Fibroblast of mammary gland (primary cell): Measurements from ENCODE around the gene FAM81B.
"Not testable (repeated sequence)": the region's sequence is repeated elsewhere in the genome, so short reads cannot be mapped to it uniquely, and the experiment has no call there.

Experiments
- DNase-seq: peaks from one replicate; pipeline ENCODE4 v3.0.0-alpha.2; 2010; ENCODE audit warnings: low read depth
- H3K4me3 ChIP-seq: 2 replicates; pipeline ENCODE4 v1.5.1; 2011; ENCODE audit warnings: low read depth, mild to moderate bottlenecking, low read length, moderate library complexity; ENCODE audit not compliant: control insufficient read depth
- TF ChIP-seq, protein P1 (sequence below): conservative IDR thresholded peaks from 2 replicates; pipeline ENCODE4 v1.5.1; 2011; ENCODE audit warnings: low read depth, low read length, inconsistent platforms; ENCODE audit not compliant: control insufficient read depth, insufficient read depth

Gene FAM81B

DNA sequence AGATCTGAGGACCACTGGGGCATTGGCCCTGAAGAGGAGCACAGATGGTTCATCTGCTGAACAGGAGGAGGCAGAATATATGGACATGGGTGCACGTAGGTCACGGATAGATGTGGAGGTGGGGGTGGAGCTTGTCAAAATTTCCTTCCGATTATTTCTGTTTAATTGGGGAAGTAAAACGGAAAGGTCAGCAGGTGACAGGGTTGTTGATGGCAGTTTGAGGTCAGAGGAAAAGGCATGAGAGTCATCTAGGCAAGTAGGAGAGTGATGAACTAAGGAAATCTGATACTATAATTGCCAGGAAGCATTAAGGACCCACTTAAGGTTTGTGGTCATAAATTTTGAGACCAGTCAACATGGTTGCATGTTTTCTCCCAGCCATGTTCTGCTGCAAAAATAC lies 8.4 kb upstream of the FAM81B start:
- DNase-seq = no peak
- H3K4me3 ChIP-seq = no peak overlapping the region
- TF ChIP-seq, protein P1, sequence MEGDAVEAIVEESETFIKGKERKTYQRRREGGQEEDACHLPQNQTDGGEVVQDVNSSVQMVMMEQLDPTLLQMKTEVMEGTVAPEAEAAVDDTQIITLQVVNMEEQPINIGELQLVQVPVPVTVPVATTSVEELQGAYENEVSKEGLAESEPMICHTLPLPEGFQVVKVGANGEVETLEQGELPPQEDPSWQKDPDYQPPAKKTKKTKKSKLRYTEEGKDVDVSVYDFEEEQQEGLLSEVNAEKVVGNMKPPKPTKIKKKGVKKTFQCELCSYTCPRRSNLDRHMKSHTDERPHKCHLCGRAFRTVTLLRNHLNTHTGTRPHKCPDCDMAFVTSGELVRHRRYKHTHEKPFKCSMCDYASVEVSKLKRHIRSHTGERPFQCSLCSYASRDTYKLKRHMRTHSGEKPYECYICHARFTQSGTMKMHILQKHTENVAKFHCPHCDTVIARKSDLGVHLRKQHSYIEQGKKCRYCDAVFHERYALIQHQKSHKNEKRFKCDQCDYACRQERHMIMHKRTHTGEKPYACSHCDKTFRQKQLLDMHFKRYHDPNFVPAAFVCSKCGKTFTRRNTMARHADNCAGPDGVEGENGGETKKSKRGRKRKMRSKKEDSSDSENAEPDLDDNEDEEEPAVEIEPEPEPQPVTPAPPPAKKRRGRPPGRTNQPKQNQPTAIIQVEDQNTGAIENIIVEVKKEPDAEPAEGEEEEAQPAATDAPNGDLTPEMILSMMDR = no peak

DNA sequence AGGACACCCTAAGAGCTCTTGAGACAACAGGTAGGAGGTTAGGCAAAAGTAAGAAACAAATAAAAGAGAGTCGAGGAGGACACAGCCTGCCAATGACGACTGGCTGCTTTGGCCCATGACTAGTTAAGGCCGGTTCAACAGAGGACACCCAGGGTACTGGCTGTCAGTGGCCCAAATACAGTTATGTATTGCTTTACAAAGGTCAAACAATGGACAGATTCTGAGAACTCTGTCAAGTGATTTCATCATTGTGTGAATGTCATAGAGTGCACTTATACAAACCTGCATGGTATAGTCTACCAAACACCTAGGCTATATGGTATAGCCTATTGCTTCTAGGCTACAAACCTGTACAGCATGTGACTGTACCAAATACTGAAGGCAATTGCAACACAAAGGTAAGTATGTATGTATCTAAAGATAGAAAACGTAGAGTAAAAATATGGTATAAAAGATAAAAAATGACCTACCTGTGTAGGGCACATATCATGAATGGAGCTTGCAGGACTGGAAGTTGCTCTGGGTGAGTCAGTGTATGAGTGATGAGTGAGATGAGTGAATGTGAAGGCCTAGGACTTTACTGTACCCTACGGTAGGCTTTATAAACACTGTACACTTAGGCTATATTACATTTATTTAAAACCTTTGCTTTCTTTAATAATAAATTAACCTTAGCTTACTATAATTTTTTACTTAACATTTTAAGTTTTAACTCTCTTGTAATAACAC lies 6.5 kb upstream of the FAM81B start:
- TF ChIP-seq, protein P1 = no peak
- no peak for DNase-seq
- no peak overlapping the region for H3K4me3 ChIP-seq

DNA sequence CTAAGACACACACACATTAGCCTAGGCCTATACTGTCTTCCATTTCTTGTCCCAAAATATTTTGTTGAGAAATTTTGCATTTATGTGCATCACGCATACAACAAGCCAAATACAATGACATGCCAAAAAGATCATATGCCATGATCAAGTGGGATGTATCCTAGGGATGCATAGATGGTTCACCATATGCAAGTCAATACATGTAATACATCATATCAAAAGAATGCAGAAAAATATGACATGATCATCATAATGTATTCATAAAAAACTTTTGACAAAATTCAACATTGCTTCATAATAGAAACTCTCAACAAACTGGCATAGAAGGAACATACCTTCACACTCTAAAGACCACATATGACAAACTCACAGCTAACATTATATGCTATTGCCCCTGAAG lies 5.8 kb upstream of the FAM81B start:
- DNase-seq = no peak
- no peak overlapping the region for H3K4me3 ChIP-seq
- TF ChIP-seq, protein P1 = no peak

DNA sequence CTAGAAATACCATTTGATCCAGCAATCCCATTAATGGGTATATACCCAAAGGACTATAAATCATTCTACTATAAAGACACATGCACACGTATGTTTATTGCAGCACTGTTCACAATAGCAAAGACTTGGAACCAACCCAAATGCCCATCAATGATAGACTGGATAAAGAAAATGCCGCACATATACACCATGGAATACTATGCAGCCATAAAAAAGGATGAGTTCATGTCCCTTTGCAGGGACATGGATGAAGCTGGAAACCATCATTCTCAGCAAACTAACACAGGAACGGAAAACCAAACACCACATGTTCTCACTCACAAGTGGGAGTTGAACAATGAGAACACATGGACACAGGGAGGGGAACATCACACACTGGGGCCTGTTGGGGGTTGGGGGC lies 799 bp downstream of the FAM81B start:
- DNase-seq, H3K4me3 ChIP-seq: not testable (repeated sequence)

DNA sequence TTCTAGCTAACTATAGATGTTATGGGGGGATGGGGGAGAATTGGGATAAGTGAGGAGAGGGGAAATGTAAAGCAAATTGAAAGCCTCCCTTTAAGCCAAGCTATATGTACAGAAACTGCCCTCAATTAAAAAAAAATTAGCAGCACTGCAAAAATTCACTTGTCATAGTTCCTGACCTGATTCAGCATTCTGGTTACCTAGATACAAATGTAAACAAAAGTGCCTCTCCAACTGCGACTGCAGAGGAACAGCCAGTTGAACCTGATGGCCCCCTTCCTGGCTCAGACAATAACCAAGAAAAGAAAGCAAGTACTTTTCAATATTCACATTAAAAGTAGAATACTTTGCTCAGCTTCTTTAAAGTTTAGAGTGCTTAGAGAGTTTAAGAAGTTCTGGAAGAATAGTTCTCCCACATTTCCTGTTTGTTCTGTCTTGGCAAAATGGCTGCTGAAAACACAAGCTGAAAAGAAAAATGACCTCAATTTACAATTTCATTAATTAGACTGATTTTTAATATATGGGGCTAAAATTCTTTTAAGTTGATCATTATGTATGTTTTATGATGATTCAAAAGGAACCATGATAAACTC lies 1.5 kb downstream of the FAM81B start:
- TF ChIP-seq, protein P1 = no peak
- DNase-seq = peak; percentile 6
- no peak overlapping the region for H3K4me3 ChIP-seq

DNA sequence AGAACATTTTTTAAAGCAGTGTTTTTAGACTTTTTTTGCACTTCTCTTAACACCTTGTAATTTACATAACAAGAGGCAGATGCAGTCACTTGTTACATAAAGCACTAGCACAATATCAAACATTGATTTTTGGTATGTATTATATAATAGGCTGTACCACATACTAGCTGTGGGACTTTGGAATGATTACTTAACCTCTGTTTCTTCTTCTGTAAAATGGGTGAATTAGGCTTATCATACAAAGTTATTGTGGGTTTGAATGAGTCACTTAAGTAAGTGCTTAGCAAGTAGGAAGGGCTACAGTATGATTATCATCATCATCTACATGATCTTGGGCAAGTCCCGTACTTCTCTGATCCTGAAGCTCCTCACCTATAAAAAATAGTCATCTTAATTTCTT lies 2.1 kb downstream of the FAM81B start:
- DNase-seq = no peak
- no peak overlapping the region for H3K4me3 ChIP-seq
- TF ChIP-seq, protein P1 = no peak

DNA sequence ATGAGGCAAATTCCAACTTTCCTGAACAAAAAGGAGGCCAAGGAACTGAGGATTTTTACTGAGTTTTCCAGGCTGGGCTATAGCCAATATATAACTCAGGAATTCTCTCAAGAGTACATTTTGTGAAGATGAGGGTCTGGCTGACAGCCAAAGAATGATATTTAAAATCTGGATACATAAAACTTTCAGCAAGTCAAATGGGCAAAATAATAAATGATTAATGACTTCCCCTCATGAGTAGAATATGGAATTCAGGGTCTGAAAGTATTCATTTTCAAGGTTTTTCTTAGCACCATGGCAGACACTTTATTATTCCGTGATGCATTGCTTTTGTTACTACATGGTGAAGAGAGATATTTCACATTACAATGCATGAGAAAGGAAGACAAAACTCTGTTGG lies 7.8 kb downstream of the FAM81B start:
- no peak overlapping the region for H3K4me3 ChIP-seq
- DNase-seq = no peak
- TF ChIP-seq, protein P1 = no peak
